OCI-LY3 (cell line): ENCODE measurements around the gene SYT6.

Experiments used
- CTCF ChIP-seq: fragments of 200-600, 300-600 bp; sonication (generic); IDR thresholded peaks from 2 replicates; pipeline ENCODE4 v1.5.1; 2014; ENCODE audit warnings: antibody characterized with exemption, low read length, low read depth
- EZH2phosphoT487 ChIP-seq: fragments of 200-600 bp; shearing (Covaris generic); IDR thresholded peaks from 2 replicates; pipeline ENCODE4 v1.6.1; 2018; ENCODE audit warnings: antibody characterized with exemption, mixed run types, low read depth

GRCh38 chr1:114133129-114133528 lies 20.5 kb downstream of the SYT6 start:
- TF ChIP-seq CTCF (no peak), EZH2phosphoT487 (no peak)
